C4-2B (cell line): Measurements from ENCODE around the gene DERA.

Experiments used
- ZFX ChIP-seq: fragments of 450-650 bp; IDR thresholded peaks from 2 replicates; pipeline ENCODE4 v1.6.1; 2017
- TF ChIP-seq, protein P1 (sequence below): fragments of 450-650 bp; conservative IDR thresholded peaks from 2 replicates; pipeline ENCODE4 v1.5.1; 2017; ENCODE audit warnings: mild to moderate bottlenecking

DNA sequence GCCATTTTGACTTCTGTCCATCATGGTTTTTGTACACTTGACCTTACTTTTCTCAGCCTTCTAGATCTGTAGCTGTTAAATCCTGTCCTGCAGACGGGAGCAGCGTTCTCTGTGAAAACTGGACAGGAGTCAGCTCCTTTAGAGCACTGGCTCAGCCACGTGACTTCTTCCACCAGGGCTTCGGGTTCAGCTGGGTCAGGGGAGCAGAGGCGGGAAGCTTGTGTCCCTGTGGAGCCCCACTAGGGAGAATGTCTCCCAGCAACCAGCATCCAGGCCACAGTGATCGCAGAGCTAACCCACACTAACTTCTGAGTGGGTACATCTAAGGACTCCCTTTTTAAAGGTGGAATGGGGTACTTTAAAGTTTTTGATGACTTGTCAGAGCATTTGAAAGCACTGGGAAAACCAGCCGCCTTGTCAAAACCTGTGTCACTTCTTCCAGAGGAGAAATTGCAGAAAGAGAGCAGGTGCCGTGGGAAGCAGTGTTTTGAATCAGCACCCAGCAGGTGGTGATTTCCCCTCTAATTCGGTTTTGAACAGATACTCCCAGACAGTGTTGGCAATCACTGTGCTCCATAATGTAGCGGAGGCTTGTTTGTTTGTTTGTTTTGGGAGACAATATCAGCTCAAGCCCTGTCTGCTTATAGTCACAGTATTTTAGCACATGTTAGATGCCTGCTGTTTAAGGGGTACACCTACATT lies 17.9 kb downstream of the DERA start:
- no peak for TF ChIP-seq ZFX
- TF ChIP-seq, protein P1, sequence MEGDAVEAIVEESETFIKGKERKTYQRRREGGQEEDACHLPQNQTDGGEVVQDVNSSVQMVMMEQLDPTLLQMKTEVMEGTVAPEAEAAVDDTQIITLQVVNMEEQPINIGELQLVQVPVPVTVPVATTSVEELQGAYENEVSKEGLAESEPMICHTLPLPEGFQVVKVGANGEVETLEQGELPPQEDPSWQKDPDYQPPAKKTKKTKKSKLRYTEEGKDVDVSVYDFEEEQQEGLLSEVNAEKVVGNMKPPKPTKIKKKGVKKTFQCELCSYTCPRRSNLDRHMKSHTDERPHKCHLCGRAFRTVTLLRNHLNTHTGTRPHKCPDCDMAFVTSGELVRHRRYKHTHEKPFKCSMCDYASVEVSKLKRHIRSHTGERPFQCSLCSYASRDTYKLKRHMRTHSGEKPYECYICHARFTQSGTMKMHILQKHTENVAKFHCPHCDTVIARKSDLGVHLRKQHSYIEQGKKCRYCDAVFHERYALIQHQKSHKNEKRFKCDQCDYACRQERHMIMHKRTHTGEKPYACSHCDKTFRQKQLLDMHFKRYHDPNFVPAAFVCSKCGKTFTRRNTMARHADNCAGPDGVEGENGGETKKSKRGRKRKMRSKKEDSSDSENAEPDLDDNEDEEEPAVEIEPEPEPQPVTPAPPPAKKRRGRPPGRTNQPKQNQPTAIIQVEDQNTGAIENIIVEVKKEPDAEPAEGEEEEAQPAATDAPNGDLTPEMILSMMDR: no peak
